Stomach (tissue), 4 donors: ENCODE data around the gene ANTXR2.

Source experiments
- POLR2A ChIP-seq, 4 donors: fragments of 450-650 bp; IDR thresholded peaks; one replicate each; pipeline ENCODE4 v1.6.1; 2016; ENCODE audit warnings: antibody characterized with exemption in 4 of 4, control low read depth in 2 of 4, mild to moderate bottlenecking in 1 of 4, moderate library complexity in 1 of 4
- POLR2AphosphoS5 ChIP-seq, 3 donors: sonication (generic); formaldehyde crosslinking; IDR thresholded peaks; one replicate each; pipeline ENCODE4 v1.6.1; 2016; ENCODE audit warnings: antibody characterized with exemption in 3 of 3
- TF ChIP-seq, protein P1 (sequence below), 7 experiments: fragments of 450-650 bp in 4 of 7; fragments of 200-600 bp in 3 of 7; sonication (generic) in 3 of 7; IDR thresholded peaks; one replicate each; pipeline ENCODE4 v1.5.1; 2016 to 2019; ENCODE audit warnings: antibody characterized with exemption in 7 of 7, control low read depth in 2 of 7, mild to moderate bottlenecking in 1 of 7

DNA sequence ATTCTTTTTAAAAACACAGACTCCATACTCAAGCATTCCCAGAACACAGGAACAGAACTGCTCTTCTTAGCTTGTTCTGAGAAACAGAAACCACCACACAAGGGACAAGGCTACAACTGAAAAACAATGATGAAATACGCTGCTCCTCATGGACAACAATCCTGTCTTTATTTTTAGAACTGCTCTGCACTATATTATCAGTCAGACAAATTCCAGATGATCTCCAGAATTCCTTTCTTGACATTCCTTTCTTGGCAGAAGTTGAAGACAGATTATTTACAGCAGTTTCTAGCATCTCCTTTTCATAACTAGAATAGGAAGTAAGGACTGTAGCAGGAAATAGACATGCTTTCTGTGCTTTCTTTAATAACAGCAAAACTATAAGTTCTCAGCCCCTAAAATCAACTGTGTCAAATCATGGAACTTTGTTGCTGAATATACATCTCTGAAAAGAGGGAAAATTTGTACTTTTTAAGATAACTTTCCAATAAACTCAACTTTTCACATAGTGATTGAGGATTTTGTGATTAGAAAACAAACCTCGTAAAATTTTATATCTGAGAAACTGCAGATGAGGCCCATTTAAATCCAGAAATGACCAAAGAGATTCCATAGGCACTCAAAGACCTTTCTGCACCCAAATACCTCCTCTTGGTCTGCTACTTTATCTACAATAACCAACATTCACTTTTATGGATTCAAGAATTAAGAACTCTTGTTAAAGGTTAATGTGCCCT is 35.9 kb downstream of the ANTXR2 start:
- TF ChIP-seq, protein P1, sequence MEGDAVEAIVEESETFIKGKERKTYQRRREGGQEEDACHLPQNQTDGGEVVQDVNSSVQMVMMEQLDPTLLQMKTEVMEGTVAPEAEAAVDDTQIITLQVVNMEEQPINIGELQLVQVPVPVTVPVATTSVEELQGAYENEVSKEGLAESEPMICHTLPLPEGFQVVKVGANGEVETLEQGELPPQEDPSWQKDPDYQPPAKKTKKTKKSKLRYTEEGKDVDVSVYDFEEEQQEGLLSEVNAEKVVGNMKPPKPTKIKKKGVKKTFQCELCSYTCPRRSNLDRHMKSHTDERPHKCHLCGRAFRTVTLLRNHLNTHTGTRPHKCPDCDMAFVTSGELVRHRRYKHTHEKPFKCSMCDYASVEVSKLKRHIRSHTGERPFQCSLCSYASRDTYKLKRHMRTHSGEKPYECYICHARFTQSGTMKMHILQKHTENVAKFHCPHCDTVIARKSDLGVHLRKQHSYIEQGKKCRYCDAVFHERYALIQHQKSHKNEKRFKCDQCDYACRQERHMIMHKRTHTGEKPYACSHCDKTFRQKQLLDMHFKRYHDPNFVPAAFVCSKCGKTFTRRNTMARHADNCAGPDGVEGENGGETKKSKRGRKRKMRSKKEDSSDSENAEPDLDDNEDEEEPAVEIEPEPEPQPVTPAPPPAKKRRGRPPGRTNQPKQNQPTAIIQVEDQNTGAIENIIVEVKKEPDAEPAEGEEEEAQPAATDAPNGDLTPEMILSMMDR (IDR thresholded peaks at IDR 0.05): no peak
- no peak for TF ChIP-seq POLR2A (IDR thresholded peaks at IDR 0.05)
- TF ChIP-seq POLR2AphosphoS5 (IDR thresholded peaks at IDR 0.05): peak; percentile 24 to 77 (median 51)
